SU-DHL-6 (cell line): Measurements from ENCODE around the gene TCAF1.

ENCODE experiments used
- H2AFZ ChIP-seq: fragments of 200-600 bp; sonication (generic); 2 replicates; pipeline ENCODE4 v1.6.1; 2014; ENCODE audit warnings: low read depth, mild to moderate bottlenecking, moderate library complexity, mixed read lengths, antibody characterized with exemption, low read length; ENCODE audit not compliant: severe bottlenecking
- H3F3A ChIP-seq: fragments of 200-600 bp; shearing (Covaris generic); 2 replicates; pipeline ENCODE4 v1.6.0; 2016; ENCODE audit warnings: antibody characterized with exemption, mild to moderate bottlenecking; ENCODE audit not compliant: insufficient read depth
- H3K27ac ChIP-seq: fragments of 200-600 bp; sonication (generic); 2 replicates; pipeline ENCODE4 v1.5.1; 2016; ENCODE audit warnings: low read depth, mild to moderate bottlenecking, low read length, moderate library complexity, mixed read lengths
- H3K27me3 ChIP-seq: fragments of 200-600 bp; sonication (generic), shearing (Covaris generic); 2 replicates; pipeline ENCODE4 v1.6.0; 2014; ENCODE audit warnings: mild to moderate bottlenecking, low read length
- H3K36me3 ChIP-seq: fragments of 200-600 bp; sonication (generic); 2 replicates; pipeline ENCODE4 v1.6.1; 2014; ENCODE audit warnings: mild to moderate bottlenecking, low read length, mixed read lengths
- H3K4me2 ChIP-seq: fragments of 300-600, 200-600 bp; shearing (Covaris generic), sonication (generic); 2 replicates; pipeline ENCODE4 v1.6.0; 2014; ENCODE audit warnings: low read length, low read depth, mild to moderate bottlenecking; ENCODE audit not compliant: poor library complexity, severe bottlenecking
- H3K4me3 ChIP-seq: fragments of 200-600 bp; sonication (generic); 2 replicates; pipeline ENCODE4 v1.5.1; 2014; ENCODE audit warnings: antibody characterized with exemption, low read length, mild to moderate bottlenecking, mixed read lengths; ENCODE audit not compliant: insufficient read depth, poor library complexity, severe bottlenecking
- H3K79me2 ChIP-seq: fragments of 200-600 bp; sonication (generic); 2 replicates; pipeline ENCODE4 v1.6.1; 2014; ENCODE audit warnings: mild to moderate bottlenecking, low read length, moderate library complexity; ENCODE audit not compliant: insufficient read depth
- H3K9ac ChIP-seq: fragments of 200-600 bp; sonication (generic); 2 replicates; pipeline ENCODE4 v1.7.0; 2014; ENCODE audit warnings: mild to moderate bottlenecking, low read length
- H3K9me2 ChIP-seq: fragments of 200-600 bp; sonication (generic); replicated peaks from 2 replicates; pipeline ENCODE4 v1.6.1; 2014; ENCODE audit warnings: low read length; ENCODE audit not compliant: insufficient read depth
- H3K9me3 ChIP-seq: fragments of 200-600 bp; sonication (generic); 2 replicates; pipeline ENCODE4 v1.6.1; 2014; ENCODE audit warnings: low read length, mixed read lengths; ENCODE audit not compliant: insufficient read depth
- H4K20me1 ChIP-seq: fragments of 200-600 bp; sonication (generic); 2 replicates; pipeline ENCODE4 v1.6.1; 2014; ENCODE audit warnings: low read depth, mild to moderate bottlenecking, antibody characterized with exemption, low read length, moderate library complexity, mixed read lengths
- CTCF ChIP-seq: fragments of 200-600 bp; sonication (generic); IDR thresholded peaks from one replicate; pipeline ENCODE4 v1.5.1; 2017; ENCODE audit warnings: antibody characterized with exemption, mild to moderate bottlenecking, low read length, moderate library complexity; ENCODE audit not compliant: insufficient read depth, poor library complexity, severe bottlenecking
- EZH2phosphoT487 ChIP-seq: fragments of 200-600 bp; sonication (generic), shearing (Covaris generic); conservative IDR thresholded peaks from 2 replicates; pipeline ENCODE4 v1.6.1; 2018; ENCODE audit warnings: mild to moderate bottlenecking, antibody characterized with exemption, low read length, moderate library complexity, mixed read lengths

The TCAF1 gene

GRCh38 chr7:143910473-143911248, 8.7 kb upstream of the TCAF1 start:
- H2AFZ ChIP-seq, result no peak overlapping the region
- H3K36me3 ChIP-seq, result no peaks in the 10 kb centered on the region

GRCh38 chr7:143909863-143910262, 7.9 kb upstream of the TCAF1 start:
- H2AFZ ChIP-seq, result no peak overlapping the region
- H3K27ac ChIP-seq, result no peak overlapping the region
- no peaks in the 10 kb centered on the region for H4K20me1 ChIP-seq
- no peaks in the 10 kb centered on the region for H3K9me3 ChIP-seq
- H3K4me3 ChIP-seq, result no peak overlapping the region
- no peak overlapping the region for H3K9ac ChIP-seq
- H3K9me2 ChIP-seq, result no peaks in the 10 kb centered on the region
- H3K79me2 ChIP-seq, result no peaks in the 10 kb centered on the region
- no peak for TF ChIP-seq CTCF
- TF ChIP-seq EZH2phosphoT487, result no peak
- no peaks in the 10 kb centered on the region for H3F3A ChIP-seq
- no peaks in the 10 kb centered on the region for H3K36me3 ChIP-seq
- no peaks in the 10 kb centered on the region for H3K27me3 ChIP-seq
- no peak overlapping the region for H3K4me2 ChIP-seq

More at GRCh38 chr7:143910473-143911248, 8.7 kb upstream of the TCAF1 start:
- Histone ChIP-seq H3K4me3 (no peak overlapping the region), H3K27me3 (no peaks in the 10 kb centered on the region), H4K20me1 (no peaks in the 10 kb centered on the region), H3K79me2 (no peaks in the 10 kb centered on the region), H3K9me2 (no peaks in the 10 kb centered on the region), H3K27ac (no peak overlapping the region), H3F3A (no peaks in the 10 kb centered on the region), H3K9me3 (no peaks in the 10 kb centered on the region), H3K4me2 (no peak overlapping the region), H3K9ac (no peak overlapping the region)
- TF ChIP-seq EZH2phosphoT487 (no peak), CTCF (no peak)

GRCh38 chr7:143908120-143908519, 6.1 kb upstream of the TCAF1 start:
- no peak overlapping the region for H3K27ac ChIP-seq
- H3K9me2 ChIP-seq, result no peaks in the 10 kb centered on the region
- no peaks in the 10 kb centered on the region for H4K20me1 ChIP-seq
- TF ChIP-seq EZH2phosphoT487 (no peak), CTCF (no peak)
- no peak overlapping the region for H3K4me2 ChIP-seq
- no peaks in the 10 kb centered on the region for H3K9me3 ChIP-seq
- no peak overlapping the region for H2AFZ ChIP-seq
- no peaks in the 10 kb centered on the region for H3K27me3 ChIP-seq
- no peaks in the 10 kb centered on the region for H3K79me2 ChIP-seq
- H3K4me3 ChIP-seq, result no peak overlapping the region
- H3K9ac ChIP-seq, result no peak overlapping the region
- no peaks in the 10 kb centered on the region for H3F3A ChIP-seq
- no peaks in the 10 kb centered on the region for H3K36me3 ChIP-seq
